Adrenal gland (tissue), 12 donors: ENCODE data around the gene ZNF366. TPM values are rescaled to one million over a fixed set of nuclear protein-coding genes. Genes with fewer than 3 reads are reported as not detected.

Experiments
- DNase-seq, 7 donors: peaks; one replicate each; pipeline ENCODE4 v3.0.0-alpha.2; 2019 to 2020
- H3K27ac ChIP-seq, 5 donors: fragments of 200-600 bp; sonication (generic) in 4 of 5; 1 replicate in 3 of 5; 2 replicates in 2 of 5; pipeline versions ENCODE4 v1.5.1 to v1.8.0; 2016 to 2020; ENCODE audit warnings: mild to moderate bottlenecking in 1 of 5
- H3K27me3 ChIP-seq: fragments of 200-600 bp; 2 replicates; pipeline ENCODE4 v1.8.0; 2021
- H3K36me3 ChIP-seq, 2 donors: fragments of 200-600 bp; replicated peaks in 1 of 2; 1 replicate in 1 of 2; 2 replicates in 1 of 2; pipeline versions ENCODE4 v1.5.1 to v1.8.0; 2018 to 2022
- H3K4me1 ChIP-seq, 2 donors: fragments of 200-600 bp; replicated peaks in 1 of 2; 1 replicate in 1 of 2; 2 replicates in 1 of 2; pipeline versions ENCODE4 v1.5.1 to v1.8.0; 2018 to 2021
- H3K4me3 ChIP-seq, 4 donors: fragments of 200-600 bp; sonication (generic) in 3 of 4; one replicate each; pipeline ENCODE4 v1.5.1; 2016 to 2018
- H3K9me3 ChIP-seq, 3 donors: fragments of 200-600 bp; sonication (generic) in 1 of 3; replicated peaks in 1 of 3; 1 replicate in 2 of 3; 2 replicates in 1 of 3; pipeline versions ENCODE4 v1.5.1 to v1.8.0; 2016 to 2021
- CTCF ChIP-seq, 6 experiments: fragments of 450-650 bp in 4 of 6; fragments of 200-600 bp in 2 of 6; sonication (generic) in 1 of 6; IDR thresholded peaks; 1 replicate in 5 of 6; 2 replicates in 1 of 6; pipeline versions ENCODE4 v1.5.1 to v1.8.0; 2016 to 2021; ENCODE audit warnings: antibody characterized with exemption in 6 of 6, mild to moderate bottlenecking in 2 of 6, moderate library complexity in 1 of 6
- POLR2A ChIP-seq, 2 donors: fragments of 450-650 bp; IDR thresholded peaks; one replicate each; pipeline ENCODE4 v1.6.1; 2017; ENCODE audit warnings: antibody characterized with exemption in 2 of 2, mild to moderate bottlenecking in 2 of 2, moderate library complexity in 1 of 2
- WGBS, 4 donors: extraction: QIAGEN DNeasy Blood & Tissue Kit in 2 of 4; methylation state at CpG; one replicate each; pipeline versions ENCODE4 v1.1.5 to v1.1.7; 2013 to 2017; 5-methylcytosine and 5-hydroxymethylcytosine counted together
- intact Hi-C, 2 donors: fragments of 100-400 bp; cut with DNase I; formaldehyde crosslinking; loops; one replicate each; pipeline versions ENCODE4 v1.14.1 to v1.15.0; 2022 to 2023
- polyA plus RNA-seq, 3 donors: library from polyadenylated mRNA; stranded (reverse); fragments of 200-250 nt in 2 of 3; fragments of 350-450 nt in 1 of 3; fragmentation: Illumina TruSeq in 1 of 3; extraction: RNeasy Lipid Tissue Mini Kit (QIAGEN cat#74804) in 1 of 3; gene quantifications; one replicate each; pipeline ENCODE4 v1.2.3, GENCODE V29; 2013 to 2014
- total RNA-seq, 9 donors: library from RNA; depleted of rRNA in 4 of 9; stranded (reverse); fragments of >200 nt in 4 of 9; fragments of 120-200 nt in 1 of 9; fragmentation: NEBNext Ultra II Directional in 1 of 9; extraction: Animal tissue kit (Norgen Biotek cat#: 25700) in 1 of 9; gene quantifications; one replicate each; pipeline versions ENCODE4 v1.1.0 to v1.2.4, GENCODE V29; 2013 to 2023
- donor health status: healthy with polysubstance abuse.
- donor health status: Bipolar disorder and iron deficiency.
- donor health status: DM: yes; HTN: yes; CAD: no.
- donor health status: DM: no; HTN: no; CAD: no.
- donor health status: DM: no; HTN: no; CAD: no.
- donor health status: DM: yes; HTN: yes; CAD: no.

Gene ZNF366
- total and polyA plus RNA-seq, 12 donors = 0.24 to 5.3 (median 2.6) TPM

GRCh38 chr5:72441862-72442540 lies 65.2 kb downstream of the ZNF366 start:
- no peak overlapping the region for H3K27ac ChIP-seq

GRCh38 chr5:72441094-72441723 lies 66.0 kb downstream of the ZNF366 start:
- WGBS, 4 donors = 79 to 87% (median 86%) methylated on average over 3 to 4 of the region's 4 CpGs
- Histone ChIP-seq H3K27me3 (no peaks in the 10 kb centered on the region), H3K4me1 (peaks cover 8 to 13% of the 10 kb centered on the region in 2 donors)

More at GRCh38 chr5:72441862-72442540, 65.2 kb downstream of the ZNF366 start:
- Histone ChIP-seq H3K36me3 (no peaks in the 10 kb centered on the region), H3K4me3 (no peak overlapping the region), H3K27me3 (no peaks in the 10 kb centered on the region), H3K9me3 (no peaks in the 10 kb centered on the region), H3K4me1 (peaks cover 9 to 16% of the 10 kb centered on the region in 2 donors)
- no peak for TF ChIP-seq CTCF (IDR thresholded peaks at IDR 0.05)
- no peak for TF ChIP-seq POLR2A (IDR thresholded peaks at IDR 0.05)
- WGBS, 4 donors = 95 to 100% (median 99%) methylated on average over 3 of the region's 3 CpGs
- intact Hi-C loops = no loop called here
- DNase-seq = no peak

GRCh38 chr5:72440207-72440638 lies 67.0 kb downstream of the ZNF366 start:
- WGBS, 4 donors = 72 to 81% (median 75%) methylated on average over 1 of the region's 1 CpG
- H3K36me3 ChIP-seq = no peaks in the 10 kb centered on the region
- TF ChIP-seq CTCF (IDR thresholded peaks at IDR 0.05) (no peak), POLR2A (IDR thresholded peaks at IDR 0.05) (no peak)
- H3K27ac ChIP-seq = no peak overlapping the region
- no peak for DNase-seq
- intact Hi-C loops = no loop called here
- H3K9me3 ChIP-seq = no peaks in the 10 kb centered on the region
- no peaks in the 10 kb centered on the region for H3K27me3 ChIP-seq
- no peak overlapping the region for H3K4me3 ChIP-seq
- H3K4me1 ChIP-seq = peaks cover 0 to 4% of the 10 kb centered on the region in 2 donors

More at GRCh38 chr5:72441094-72441723, 66.0 kb downstream of the ZNF366 start:
- H3K9me3 ChIP-seq = no peaks in the 10 kb centered on the region
- no peak overlapping the region for H3K4me3 ChIP-seq
- no peaks in the 10 kb centered on the region for H3K36me3 ChIP-seq
- intact Hi-C loops = no loop called here
- TF ChIP-seq POLR2A (IDR thresholded peaks at IDR 0.05) = no peak
- no peak for TF ChIP-seq CTCF (IDR thresholded peaks at IDR 0.05)
- H3K27ac ChIP-seq = no peak overlapping the region
- no peak for DNase-seq

- DNase-seq = no peak
- TF ChIP-seq POLR2A (IDR thresholded peaks at IDR 0.05) (no peak), CTCF (IDR thresholded peaks at IDR 0.05) (no peak)
- no peaks in the 10 kb centered on the region for H3K9me3 ChIP-seq
- H3K4me1 ChIP-seq = peaks cover under 1 to 9% of the 10 kb centered on the region in 2 donors
- H3K27me3 ChIP-seq = no peaks in the 10 kb centered on the region
- H3K4me3 ChIP-seq = no peak overlapping the region
- intact Hi-C loops = no loop called here
- H3K27ac ChIP-seq = no peak overlapping the region
- WGBS, 4 donors = 76 to 85% (median 80%) methylated on average over 4 of the region's 4 CpGs
- no peaks in the 10 kb centered on the region for H3K36me3 ChIP-seq
Measured at GRCh38 chr5:72439192-72439591, 68.0 kb downstream of the ZNF366 start.
